SK-N-SH (cell line): ENCODE data around the gene TGFBR3. TPM values are rescaled to one million over a fixed set of nuclear protein-coding genes. Genes with fewer than 3 reads are reported as not detected.
"Not testable (repeated sequence)": the region's sequence is repeated elsewhere in the genome, so short reads cannot be mapped to it uniquely, and the experiment has no call there.

Experiments used
- CTCF ChIA-PET: fragments of 300-600, 350-600 bp; formaldehyde crosslinking; extraction: SDS; loops from one replicate; lab custom pipeline; 2021; lab: Yijun Ruan, JAX
- POLR2A ChIA-PET: fragments of 350-600 bp; sonication (Branson Sonifier 250); formaldehyde crosslinking; extraction: SDS; loops from one replicate; lab custom pipeline; 2020; ENCODE audit warnings: antibody characterized with exemption, inconsistent platforms; lab: Yijun Ruan, JAX
- DNase-seq: peaks from one replicate; pipeline ENCODE4 v3.0.0; 2012
- H2AFZ ChIP-seq: fragments of 200-600 bp; sonication (generic); 2 replicates; pipeline ENCODE4 v1.8.1; 2016; ENCODE audit warnings: antibody characterized with exemption, mild to moderate bottlenecking, low read depth
- H3F3A ChIP-seq: fragments of 200-600 bp; sonication (generic); replicated peaks from 2 replicates; pipeline ENCODE3; 2016; ENCODE audit warnings: antibody characterized with exemption, mild to moderate bottlenecking; ENCODE audit not compliant: insufficient read depth
- H3K27ac ChIP-seq, 2 experiments: fragments of 200-500 bp in 1 of 2; fragments of 200-600 bp in 1 of 2; sonication (Bioruptor generic) in 1 of 2; sonication (generic), shearing (Covaris generic) in 1 of 2; 2 replicates each; pipeline versions ENCODE4 v1.5.1 to v1.6.1; 2014 to 2016; ENCODE audit warnings: low read depth in 2 of 2, inconsistent platforms in 1 of 2, low read length in 1 of 2, mild to moderate bottlenecking in 1 of 2, mixed read lengths in 1 of 2
- H3K27me3 ChIP-seq: fragments of 200-600 bp; sonication (generic), shearing (Covaris generic); 2 replicates; pipeline ENCODE4 v1.6.1; 2016; ENCODE audit warnings: mixed run types; ENCODE audit not compliant: insufficient read depth
- H3K36me3 ChIP-seq, 2 experiments: fragments of 200-500 bp in 1 of 2; fragments of 200-600 bp in 1 of 2; sonication (Bioruptor generic) in 1 of 2; sonication (generic) in 1 of 2; replicated peaks in 1 of 2; 2 replicates each; pipeline versions ENCODE3 to v1.5.1; 2014 to 2016; ENCODE audit warnings: low read length in 1 of 2, mild to moderate bottlenecking in 1 of 2; ENCODE audit not compliant: insufficient read depth in 2 of 2, control insufficient read depth in 1 of 2
- H3K4me1 ChIP-seq, 2 experiments: fragments of 200-500 bp in 1 of 2; fragments of 200-600 bp in 1 of 2; sonication (Bioruptor generic) in 1 of 2; sonication (generic), shearing (Covaris generic) in 1 of 2; 2 replicates each; pipeline versions ENCODE4 v1.5.1 to v1.6.1; 2014 to 2016; ENCODE audit warnings: low read depth in 1 of 2, low read length in 1 of 2, mixed run types in 1 of 2; ENCODE audit not compliant: insufficient read depth in 2 of 2, control insufficient read depth in 1 of 2
- H3K4me2 ChIP-seq: fragments of 200-600 bp; sonication (generic), shearing (Covaris generic); 2 replicates; pipeline ENCODE4 v1.6.1; 2017; ENCODE audit warnings: mixed run types
- H3K4me3 ChIP-seq, 2 experiments: fragments of 200-500 bp in 1 of 2; fragments of 200-600 bp in 1 of 2; sonication (Bioruptor generic) in 1 of 2; sonication (generic), shearing (Covaris generic) in 1 of 2; 2 replicates each; pipeline versions ENCODE4 v1.5.1 to v1.8.1; 2014 to 2016; ENCODE audit warnings: low read depth in 2 of 2, inconsistent platforms in 1 of 2, low read length in 1 of 2, mild to moderate bottlenecking in 1 of 2, mixed read lengths in 1 of 2, moderate library complexity in 1 of 2
- H3K79me2 ChIP-seq: fragments of 200-600 bp; sonication (generic); 2 replicates; pipeline ENCODE4 v1.8.1; 2017; ENCODE audit warnings: mild to moderate bottlenecking; ENCODE audit not compliant: insufficient read depth
- H3K9ac ChIP-seq: fragments of 200-600 bp; sonication (generic); 2 replicates; pipeline ENCODE4 v1.6.1; 2017; ENCODE audit warnings: mixed run types
- H3K9me2 ChIP-seq: fragments of 200-600 bp; sonication (generic); 2 replicates; pipeline ENCODE4 v1.6.1; 2017; ENCODE audit warnings: mixed run types
- H3K9me3 ChIP-seq: fragments of 200-600 bp; sonication (generic); 2 replicates; pipeline ENCODE4 v1.6.1; 2017; ENCODE audit warnings: mixed run types, mild to moderate bottlenecking, moderate library complexity
- H4K20me1 ChIP-seq: fragments of 200-600 bp; sonication (generic); 2 replicates; pipeline ENCODE4 v1.6.1; 2017; ENCODE audit warnings: mild to moderate bottlenecking, mixed run types; ENCODE audit not compliant: insufficient read depth
- EZH2phosphoT487 ChIP-seq: fragments of 200-600 bp; sonication (generic); IDR thresholded peaks from 2 replicates; pipeline ENCODE4 v1.6.1; 2017; ENCODE audit warnings: low read depth, mixed run types, mild to moderate bottlenecking, antibody characterized with exemption, moderate library complexity, borderline replicate concordance
- FOSL2 ChIP-seq: IDR thresholded peaks from 2 replicates; pipeline ENCODE4 v1.4.0; 2012; ENCODE audit warnings: low read depth, mild to moderate bottlenecking, moderate library complexity, borderline replicate concordance
- FOXM1 ChIP-seq: IDR thresholded peaks from 2 replicates; pipeline ENCODE4 v1.4.0; 2012; ENCODE audit warnings: low read depth, mild to moderate bottlenecking
- GABPA ChIP-seq: IDR thresholded peaks from 2 replicates; pipeline ENCODE4 v1.4.0; 2012; ENCODE audit warnings: low read depth, mild to moderate bottlenecking
- JUND ChIP-seq: IDR thresholded peaks from 2 replicates; pipeline ENCODE4 v1.4.0; 2012
- MXI1 ChIP-seq: IDR thresholded peaks from 2 replicates; pipeline ENCODE4 v1.6.1; 2012; ENCODE audit warnings: mild to moderate bottlenecking, low read depth, low read length, improper control_type of control experiment
- NRF1 ChIP-seq: IDR thresholded peaks from 2 replicates; pipeline ENCODE4 v1.6.1; 2012; ENCODE audit warnings: low read depth, mild to moderate bottlenecking, low read length
- POLR2AphosphoS5 ChIP-seq: IDR thresholded peaks from 2 replicates; pipeline ENCODE4 v1.6.1; 2012; ENCODE audit warnings: low read depth, low read length
- RCOR1 ChIP-seq: fragments of 150-350 bp; IDR thresholded peaks from 2 replicates; pipeline ENCODE4 v1.6.1; 2017; ENCODE audit warnings: antibody characterized with exemption, low read length
- RFX5 ChIP-seq: IDR thresholded peaks from 2 replicates; pipeline ENCODE4 v1.6.1; 2012; ENCODE audit warnings: mild to moderate bottlenecking, improper control_type of control experiment, low read length
- SIN3A ChIP-seq: IDR thresholded peaks from 2 replicates; pipeline ENCODE4 v1.6.1; 2012; ENCODE audit warnings: low read depth, mild to moderate bottlenecking, low read length, moderate library complexity, borderline replicate concordance
- TEAD4 ChIP-seq: IDR thresholded peaks from 2 replicates; pipeline ENCODE4 v1.4.0; 2012; ENCODE audit warnings: mild to moderate bottlenecking, borderline replicate concordance; ENCODE audit not compliant: insufficient read depth
- WGBS: methylation state at CpG from one replicate; pipeline ENCODE4 v1.1.6; 2017; ENCODE audit warnings: low lambda C conversion rate; 5-methylcytosine and 5-hydroxymethylcytosine counted together
- polyA plus RNA-seq, 3 experiments: library from polyadenylated mRNA; depleted of rRNA; stranded (reverse); fragments of >200 nt; gene quantifications; 2 replicates each; pipeline ENCODE4 v1.2.3, GENCODE V29; 2012
- TF ChIP-seq, protein P1 (sequence below): IDR thresholded peaks from 2 replicates; pipeline ENCODE4 v1.6.1; 2012; ENCODE audit warnings: mild to moderate bottlenecking, low read depth, low read length, moderate library complexity
- TF ChIP-seq, protein P2 (sequence below): fragments of 200-600 bp; sonication (generic); IDR thresholded peaks from 2 replicates; pipeline ENCODE4 v1.6.1; 2017; ENCODE audit warnings: antibody characterized with exemption, mild to moderate bottlenecking, moderate library complexity
- TF ChIP-seq, protein P3 (sequence below): fragments of 150-350 bp; IDR thresholded peaks from 2 replicates; pipeline ENCODE4 v1.6.1; 2016; ENCODE audit warnings: mild to moderate bottlenecking, low read depth, low read length

The TGFBR3 gene
- polyA plus RNA-seq, 1 of the 3 experiments (the other 2 are of a cell fraction), result 0.07 TPM

DNA sequence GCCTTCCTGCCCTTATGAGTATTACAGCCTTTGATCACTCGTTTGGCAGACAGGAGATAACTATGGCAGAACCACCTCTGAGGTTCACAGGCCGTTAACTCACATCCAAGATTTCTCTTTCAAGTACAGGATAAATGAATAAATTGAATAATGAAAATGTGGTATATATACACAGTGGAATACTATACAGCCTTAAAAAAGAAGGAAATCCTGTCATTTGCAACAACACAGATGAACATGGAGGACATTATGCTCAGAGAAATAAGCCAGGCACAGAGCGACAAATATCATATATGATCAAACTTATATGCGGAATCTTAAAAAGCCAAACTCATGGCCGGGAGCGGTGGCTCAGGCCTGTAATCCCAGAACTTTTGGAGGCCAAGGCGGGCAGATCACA is 32.6 kb downstream of the TGFBR3 start:
- no peaks in the 10 kb centered on the region for H3K79me2 ChIP-seq
- DNase-seq, result no peak
- no peaks in the 10 kb centered on the region for H3K9me2 ChIP-seq
- H3K4me2 ChIP-seq, result no peak overlapping the region
- ChIA-PET POLR2A (no interaction called here), CTCF (no interaction called here)
- H3K4me1 ChIP-seq, result no peaks in the 10 kb centered on the region; a peak in 1 of 4 replicates
- WGBS, result 43% methylated on average over 7 of the region's 7 CpGs
- H3K27me3 ChIP-seq, result peaks cover 6% of the 10 kb centered on the region; the same call in 1 of the 2 replicates
- no peak overlapping the region for H2AFZ ChIP-seq
- H3K9ac ChIP-seq, result no peak overlapping the region
- no peak overlapping the region for H3K4me3 ChIP-seq
- no peaks in the 10 kb centered on the region for H3K9me3 ChIP-seq
- H4K20me1 ChIP-seq, result no peaks in the 10 kb centered on the region
- TF ChIP-seq RFX5 (no peak), MXI1 (no peak), FOXM1 (no peak), NRF1 (no peak), JUND (no peak), FOSL2 (no peak), EZH2phosphoT487 (no peak), TEAD4 (no peak), RCOR1 (no peak), GABPA (no peak), SIN3A (no peak), POLR2AphosphoS5 (no peak)
- TF ChIP-seq, protein P1, sequence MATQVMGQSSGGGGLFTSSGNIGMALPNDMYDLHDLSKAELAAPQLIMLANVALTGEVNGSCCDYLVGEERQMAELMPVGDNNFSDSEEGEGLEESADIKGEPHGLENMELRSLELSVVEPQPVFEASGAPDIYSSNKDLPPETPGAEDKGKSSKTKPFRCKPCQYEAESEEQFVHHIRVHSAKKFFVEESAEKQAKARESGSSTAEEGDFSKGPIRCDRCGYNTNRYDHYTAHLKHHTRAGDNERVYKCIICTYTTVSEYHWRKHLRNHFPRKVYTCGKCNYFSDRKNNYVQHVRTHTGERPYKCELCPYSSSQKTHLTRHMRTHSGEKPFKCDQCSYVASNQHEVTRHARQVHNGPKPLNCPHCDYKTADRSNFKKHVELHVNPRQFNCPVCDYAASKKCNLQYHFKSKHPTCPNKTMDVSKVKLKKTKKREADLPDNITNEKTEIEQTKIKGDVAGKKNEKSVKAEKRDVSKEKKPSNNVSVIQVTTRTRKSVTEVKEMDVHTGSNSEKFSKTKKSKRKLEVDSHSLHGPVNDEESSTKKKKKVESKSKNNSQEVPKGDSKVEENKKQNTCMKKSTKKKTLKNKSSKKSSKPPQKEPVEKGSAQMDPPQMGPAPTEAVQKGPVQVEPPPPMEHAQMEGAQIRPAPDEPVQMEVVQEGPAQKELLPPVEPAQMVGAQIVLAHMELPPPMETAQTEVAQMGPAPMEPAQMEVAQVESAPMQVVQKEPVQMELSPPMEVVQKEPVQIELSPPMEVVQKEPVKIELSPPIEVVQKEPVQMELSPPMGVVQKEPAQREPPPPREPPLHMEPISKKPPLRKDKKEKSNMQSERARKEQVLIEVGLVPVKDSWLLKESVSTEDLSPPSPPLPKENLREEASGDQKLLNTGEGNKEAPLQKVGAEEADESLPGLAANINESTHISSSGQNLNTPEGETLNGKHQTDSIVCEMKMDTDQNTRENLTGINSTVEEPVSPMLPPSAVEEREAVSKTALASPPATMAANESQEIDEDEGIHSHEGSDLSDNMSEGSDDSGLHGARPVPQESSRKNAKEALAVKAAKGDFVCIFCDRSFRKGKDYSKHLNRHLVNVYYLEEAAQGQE, result no peak
- TF ChIP-seq, protein P2, sequence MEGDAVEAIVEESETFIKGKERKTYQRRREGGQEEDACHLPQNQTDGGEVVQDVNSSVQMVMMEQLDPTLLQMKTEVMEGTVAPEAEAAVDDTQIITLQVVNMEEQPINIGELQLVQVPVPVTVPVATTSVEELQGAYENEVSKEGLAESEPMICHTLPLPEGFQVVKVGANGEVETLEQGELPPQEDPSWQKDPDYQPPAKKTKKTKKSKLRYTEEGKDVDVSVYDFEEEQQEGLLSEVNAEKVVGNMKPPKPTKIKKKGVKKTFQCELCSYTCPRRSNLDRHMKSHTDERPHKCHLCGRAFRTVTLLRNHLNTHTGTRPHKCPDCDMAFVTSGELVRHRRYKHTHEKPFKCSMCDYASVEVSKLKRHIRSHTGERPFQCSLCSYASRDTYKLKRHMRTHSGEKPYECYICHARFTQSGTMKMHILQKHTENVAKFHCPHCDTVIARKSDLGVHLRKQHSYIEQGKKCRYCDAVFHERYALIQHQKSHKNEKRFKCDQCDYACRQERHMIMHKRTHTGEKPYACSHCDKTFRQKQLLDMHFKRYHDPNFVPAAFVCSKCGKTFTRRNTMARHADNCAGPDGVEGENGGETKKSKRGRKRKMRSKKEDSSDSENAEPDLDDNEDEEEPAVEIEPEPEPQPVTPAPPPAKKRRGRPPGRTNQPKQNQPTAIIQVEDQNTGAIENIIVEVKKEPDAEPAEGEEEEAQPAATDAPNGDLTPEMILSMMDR, result no peak
- TF ChIP-seq, protein P3, sequence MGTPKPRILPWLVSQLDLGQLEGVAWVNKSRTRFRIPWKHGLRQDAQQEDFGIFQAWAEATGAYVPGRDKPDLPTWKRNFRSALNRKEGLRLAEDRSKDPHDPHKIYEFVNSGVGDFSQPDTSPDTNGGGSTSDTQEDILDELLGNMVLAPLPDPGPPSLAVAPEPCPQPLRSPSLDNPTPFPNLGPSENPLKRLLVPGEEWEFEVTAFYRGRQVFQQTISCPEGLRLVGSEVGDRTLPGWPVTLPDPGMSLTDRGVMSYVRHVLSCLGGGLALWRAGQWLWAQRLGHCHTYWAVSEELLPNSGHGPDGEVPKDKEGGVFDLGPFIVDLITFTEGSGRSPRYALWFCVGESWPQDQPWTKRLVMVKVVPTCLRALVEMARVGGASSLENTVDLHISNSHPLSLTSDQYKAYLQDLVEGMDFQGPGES, result no peak
- H3F3A ChIP-seq, result no peaks in the 10 kb centered on the region
- H3K27ac ChIP-seq, result no peak overlapping the region
- H3K36me3 ChIP-seq, result no peaks in the 10 kb centered on the region

DNA sequence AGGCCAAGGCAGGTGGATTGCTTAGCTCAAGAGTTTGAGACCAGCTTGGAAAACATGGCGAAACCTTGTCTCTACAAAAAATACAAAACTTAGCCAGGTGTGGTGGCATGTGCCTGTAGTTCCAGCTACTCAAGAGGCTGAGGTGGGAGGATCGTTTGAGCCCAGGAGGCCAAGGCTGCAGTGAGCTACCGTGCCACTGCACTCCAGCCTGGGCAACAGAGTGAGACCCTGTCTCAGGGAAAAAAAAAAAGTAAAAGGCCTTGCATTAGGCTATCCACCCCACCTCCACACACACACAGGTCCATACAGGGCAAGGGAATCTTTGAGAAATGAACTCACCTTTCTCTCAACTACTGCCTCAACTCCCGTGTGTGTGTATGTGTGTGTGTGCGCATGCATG is 33.9 kb downstream of the TGFBR3 start:
- 42% methylated on average over 4 of the region's 5 CpGs for WGBS
- H3K9me3 ChIP-seq, H3K9ac ChIP-seq, DNase-seq, POLR2A ChIA-PET, H3K36me3 ChIP-seq, H3K9me2 ChIP-seq, H3K4me2 ChIP-seq, H3K4me3 ChIP-seq, H3K79me2 ChIP-seq, H3K4me1 ChIP-seq, H3K27ac ChIP-seq, H3F3A ChIP-seq, H2AFZ ChIP-seq, H4K20me1 ChIP-seq: not testable (repeated sequence)
- CTCF ChIA-PET, result interaction anchor here (0.6 to 1.4 kb wide), 2 partner anchors 11 to 42 kb away, joined by 3 to 4 read pairs; no protein-coding TSS in a partner anchor
- H3K27me3 ChIP-seq, result peaks cover 11% of the 10 kb centered on the region; the same call in 1 of the 2 replicates
